GM15510 (cell line): ENCODE results near the gene MEN1.

Source experiments
- POLR2A ChIP-seq: IDR thresholded peaks from 3 replicates; pipeline ENCODE4 v1.6.1; 2011; ENCODE audit warnings: borderline replicate concordance; ENCODE audit not compliant: insufficient read length; ENCODE audit errors: extremely low read depth

MEN1 gene

GRCh38 chr11:64810271-64810890 is at the start of gene MEN1:
TSS of gene MEN1 (minus strand) at chr11:64810551. CDS start at chr11:64810109, 442 bp downstream.
- peak; percentile 81 for TF ChIP-seq POLR2A

- peak; percentile 14 for TF ChIP-seq POLR2A
Observed at GRCh38 chr11:64859542-64860414, 49.4 kb upstream of the MEN1 start.

GRCh38 chr11:64858467-64859263 is 48.3 kb upstream of the MEN1 start:
- no peak for TF ChIP-seq POLR2A

- TF ChIP-seq POLR2A: no peak
Observed at GRCh38 chr11:64857485-64857884, 47.1 kb upstream of the MEN1 start.

- peak; percentile 4 for TF ChIP-seq POLR2A
Observed at GRCh38 chr11:64856382-64857227, 46.3 kb upstream of the MEN1 start.

GRCh38 chr11:64855596-64856304 is 45.4 kb upstream of the MEN1 start:
- TF ChIP-seq POLR2A: no peak

GRCh38 chr11:64854534-64855502 is 44.5 kb upstream of the MEN1 start:
- no peak for TF ChIP-seq POLR2A

GRCh38 chr11:64854157-64854533 is 43.8 kb upstream of the MEN1 start:
- TF ChIP-seq POLR2A: no peak

GRCh38 chr11:64853709-64854108 is 43.4 kb upstream of the MEN1 start:
- TF ChIP-seq POLR2A: peak; percentile 13

GRCh38 chr11:64852804-64853509 is 42.6 kb upstream of the MEN1 start:
- TF ChIP-seq POLR2A: no peak

- peak; percentile 33 for TF ChIP-seq POLR2A
Observed at GRCh38 chr11:64851831-64852351, 41.5 kb upstream of the MEN1 start.
